Stimulated activated naive CD8-positive, alpha-beta T cell treated with anti-CD3 and anti-CD28 coated beads, Interleukin-15, Interleukin-2, amounts not matched to agents 100 ng/mL and 50 ng/mL, for 24 hours (primary cell): ENCODE measurements around the gene OR6C68.

Source experiments
- H3K27ac Mint-ChIP-seq: one replicate; pipeline ENCODE4 v1.8.0; 2021; ENCODE audit warnings: mild to moderate bottlenecking, mixed read lengths
- H3K27me3 Mint-ChIP-seq: one replicate; pipeline ENCODE4 v1.8.0; 2021; ENCODE audit warnings: mixed read lengths
- H3K36me3 Mint-ChIP-seq: one replicate; pipeline ENCODE4 v1.8.0; 2021; ENCODE audit warnings: low read depth, mixed read lengths
- H3K4me1 Mint-ChIP-seq: one replicate; pipeline ENCODE4 v1.8.0; 2021; ENCODE audit warnings: low read depth, mixed read lengths
- H3K4me3 Mint-ChIP-seq: one replicate; pipeline ENCODE4 v1.8.0; 2021; ENCODE audit warnings: mild to moderate bottlenecking, mixed read lengths
- H3K9me3 Mint-ChIP-seq: one replicate; pipeline ENCODE4 v1.8.0; 2021; ENCODE audit warnings: mixed read lengths

OR6C68 gene

DNA sequence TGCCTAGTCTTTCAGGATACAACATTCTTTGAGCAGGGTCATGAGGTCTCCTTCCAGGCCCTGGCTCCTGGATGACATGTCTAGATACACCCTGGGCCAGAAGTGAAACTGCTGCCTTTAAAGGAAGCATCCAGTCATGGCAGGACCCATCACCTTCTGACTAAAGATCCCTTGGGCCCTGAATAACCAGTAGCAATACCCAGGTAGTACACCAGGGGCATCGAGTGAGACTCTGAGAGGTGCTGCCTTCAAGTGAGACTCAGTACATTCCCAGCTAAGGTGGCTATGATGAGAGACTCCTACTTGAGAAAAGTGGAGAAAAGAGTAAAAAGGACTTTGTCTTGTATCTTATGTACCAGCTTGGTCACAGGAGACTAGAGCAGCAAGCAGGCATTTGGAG lies 23.5 kb downstream of the OR6C68 start:
- Mint-ChIP-seq H3K4me1 (no peaks in the 10 kb centered on the region), H3K36me3 (no peaks in the 10 kb centered on the region), H3K27me3 (peaks cover 42% of the 10 kb centered on the region), H3K4me3 (no peak overlapping the region), H3K9me3 (peaks cover 7% of the 10 kb centered on the region), H3K27ac (no peak overlapping the region)

DNA sequence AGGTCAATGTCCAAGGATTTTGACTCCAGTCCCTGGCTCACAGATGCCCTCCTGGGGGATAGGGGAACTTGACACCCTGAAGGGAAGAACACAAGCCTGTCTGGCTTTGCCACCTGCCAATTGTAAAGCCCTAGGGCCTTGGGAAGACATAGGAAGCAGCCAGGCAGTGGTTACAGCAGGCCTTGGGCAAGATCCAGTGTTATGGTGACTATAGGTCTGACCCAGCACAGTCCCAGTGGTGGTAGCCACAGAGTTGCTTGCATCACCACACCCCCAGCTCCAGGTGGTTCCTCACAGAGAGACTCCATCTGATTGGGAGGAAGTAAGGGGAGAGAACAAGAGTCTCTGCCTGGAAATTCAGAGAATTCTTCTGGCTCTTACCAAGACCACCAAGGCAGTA lies 24.2 kb downstream of the OR6C68 start:
- H3K27ac Mint-ChIP-seq = no peak overlapping the region
- no peaks in the 10 kb centered on the region for H3K4me1 Mint-ChIP-seq
- H3K4me3 Mint-ChIP-seq = no peak overlapping the region
- no peaks in the 10 kb centered on the region for H3K36me3 Mint-ChIP-seq
- peaks cover 42% of the 10 kb centered on the region for H3K27me3 Mint-ChIP-seq
- peaks cover 7% of the 10 kb centered on the region for H3K9me3 Mint-ChIP-seq
